LNCAP (cell line): ENCODE data around the gene ARFGAP1.

Source experiments
- TF ChIP-seq, protein P1 (sequence below): fragments of 450-650 bp; IDR thresholded peaks from 2 replicates; pipeline ENCODE4 v1.5.1; 2017; ENCODE audit warnings: mild to moderate bottlenecking

Gene ARFGAP1

DNA sequence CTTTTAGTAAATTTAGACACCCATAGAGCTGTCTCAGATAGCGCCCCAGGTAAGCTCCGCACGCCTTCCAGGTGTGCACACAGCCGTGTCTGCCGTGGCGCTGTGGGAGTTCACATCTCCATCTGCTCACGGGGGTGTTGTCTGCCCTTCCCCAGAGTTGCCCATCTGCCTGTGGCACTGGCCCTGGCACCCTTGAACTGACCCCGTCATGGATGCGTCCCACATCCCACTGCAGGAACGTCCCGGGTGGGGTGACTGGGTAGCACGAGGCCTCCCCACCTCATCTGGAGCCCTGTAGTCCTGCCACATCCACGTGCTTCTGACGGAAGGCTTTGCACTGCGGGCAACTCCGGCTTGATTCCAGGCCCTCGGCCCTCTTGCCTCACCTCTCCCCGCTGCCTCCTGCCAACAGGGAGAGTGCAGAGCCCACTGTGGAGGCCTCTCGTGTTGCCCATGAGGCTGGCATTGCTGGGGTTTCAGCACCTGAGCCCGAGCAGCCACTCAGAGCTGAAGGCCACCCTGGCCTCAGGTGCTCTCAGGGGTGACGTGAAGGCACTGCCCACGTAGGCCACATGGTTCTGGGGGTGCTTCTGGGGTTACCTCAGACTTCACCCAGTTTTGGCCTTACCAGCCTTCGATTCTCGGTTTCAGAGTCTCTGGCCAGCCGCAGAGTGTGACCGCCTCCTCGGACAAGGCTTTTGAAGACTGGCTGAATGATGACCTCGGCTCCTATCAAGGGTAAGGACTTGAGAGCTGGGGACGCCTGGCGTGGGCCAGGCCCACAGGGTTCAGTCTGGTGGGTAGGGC is 5.1 kb downstream of the ARFGAP1 start:
- TF ChIP-seq, protein P1, sequence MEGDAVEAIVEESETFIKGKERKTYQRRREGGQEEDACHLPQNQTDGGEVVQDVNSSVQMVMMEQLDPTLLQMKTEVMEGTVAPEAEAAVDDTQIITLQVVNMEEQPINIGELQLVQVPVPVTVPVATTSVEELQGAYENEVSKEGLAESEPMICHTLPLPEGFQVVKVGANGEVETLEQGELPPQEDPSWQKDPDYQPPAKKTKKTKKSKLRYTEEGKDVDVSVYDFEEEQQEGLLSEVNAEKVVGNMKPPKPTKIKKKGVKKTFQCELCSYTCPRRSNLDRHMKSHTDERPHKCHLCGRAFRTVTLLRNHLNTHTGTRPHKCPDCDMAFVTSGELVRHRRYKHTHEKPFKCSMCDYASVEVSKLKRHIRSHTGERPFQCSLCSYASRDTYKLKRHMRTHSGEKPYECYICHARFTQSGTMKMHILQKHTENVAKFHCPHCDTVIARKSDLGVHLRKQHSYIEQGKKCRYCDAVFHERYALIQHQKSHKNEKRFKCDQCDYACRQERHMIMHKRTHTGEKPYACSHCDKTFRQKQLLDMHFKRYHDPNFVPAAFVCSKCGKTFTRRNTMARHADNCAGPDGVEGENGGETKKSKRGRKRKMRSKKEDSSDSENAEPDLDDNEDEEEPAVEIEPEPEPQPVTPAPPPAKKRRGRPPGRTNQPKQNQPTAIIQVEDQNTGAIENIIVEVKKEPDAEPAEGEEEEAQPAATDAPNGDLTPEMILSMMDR = no peak

DNA sequence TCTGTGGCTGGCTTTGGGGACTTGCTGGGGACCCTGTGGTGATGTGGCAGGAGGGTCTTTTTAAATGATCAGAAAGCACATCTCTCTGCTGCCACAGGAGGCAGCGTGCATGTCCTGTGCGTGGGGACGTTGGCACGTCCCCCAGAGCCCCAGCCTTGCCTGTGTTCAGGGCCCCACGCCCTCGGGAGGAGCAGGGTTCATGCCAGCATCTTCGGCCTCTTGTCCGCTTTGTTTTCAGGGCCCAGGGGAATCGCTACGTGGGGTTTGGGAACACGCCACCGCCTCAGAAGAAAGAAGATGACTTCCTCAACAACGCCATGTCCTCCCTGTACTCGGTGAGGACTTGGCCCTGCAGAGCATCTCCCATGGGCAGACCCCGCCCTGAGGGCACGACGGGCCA is 6.0 kb downstream of the ARFGAP1 start:
- TF ChIP-seq, protein P1 = no peak

- TF ChIP-seq, protein P1 = no peak
Measured at GRCh38 chr20:63279931-63280330, 7.3 kb downstream of the ARFGAP1 start.

GRCh38 chr20:63280371-63280770 is 7.8 kb downstream of the ARFGAP1 start:
- TF ChIP-seq, protein P1 = no peak

DNA sequence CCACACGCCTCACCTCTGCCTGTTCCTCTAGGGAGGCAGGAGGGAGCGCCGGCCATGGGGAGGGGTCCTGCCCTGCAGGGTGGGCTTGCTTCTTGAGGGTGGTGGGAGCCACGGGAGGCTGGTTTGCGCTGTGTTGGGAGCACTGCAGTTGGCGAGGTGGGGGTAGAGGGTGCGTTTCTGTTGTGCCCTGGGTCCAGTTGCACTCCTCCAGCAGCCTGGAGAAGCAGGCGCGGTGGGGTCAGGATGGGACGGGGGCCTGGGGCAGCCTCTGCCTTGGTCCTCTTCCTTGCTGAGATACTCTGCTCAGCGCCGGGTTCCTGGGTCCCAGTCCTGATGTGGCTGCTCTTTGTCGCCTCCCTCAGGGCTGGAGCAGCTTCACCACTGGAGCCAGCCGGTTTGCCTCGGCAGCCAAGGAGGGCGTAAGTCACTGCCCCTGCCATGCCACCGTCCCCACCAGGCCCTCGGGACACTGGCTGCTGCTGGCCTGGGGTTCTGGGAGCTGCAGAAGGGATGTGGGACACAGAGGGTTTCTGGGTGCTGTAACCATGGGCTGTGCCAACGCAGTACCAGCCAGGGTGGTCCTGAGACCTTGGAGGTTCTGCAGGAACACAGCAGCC is 8.4 kb downstream of the ARFGAP1 start:
- TF ChIP-seq, protein P1 = peak; percentile 45

GRCh38 chr20:63281742-63282665 is 9.4 kb downstream of the ARFGAP1 start:
- TF ChIP-seq, protein P1 = no peak

GRCh38 chr20:63282946-63283345 is 10.3 kb downstream of the ARFGAP1 start:
- TF ChIP-seq, protein P1 = no peak
